Measurements from ENCODE around the gene MYBBP1A.
"Not testable (repeated sequence)": the region's sequence is repeated elsewhere in the genome, so short reads cannot be mapped to it uniquely, and the experiment has no call there.

Gene MYBBP1A

GRCh38 chr17:4554997-4555799, at the start of gene MYBBP1A:
Gene MYBBP1A, minus strand, starts transcription at chr17:4555384. Its CDS starts 60 bp downstream, at chr17:4555324.
- TF ChIP-seq POLR2A (IDR thresholded peaks at IDR 0.05; ENCODE audit: low read length) (peak; percentile 84), GATA1 (IDR thresholded peaks at IDR 0.05; ENCODE audit: low read depth, low read length) (no peak)
- DNase-seq: peak; percentile 95 to 97

- DNase-seq: not testable (repeated sequence)
Observed at GRCh38 chr17:4604736-4605135, 49.6 kb upstream of the MYBBP1A start.

GRCh38 chr17:4604111-4604644, 49.0 kb upstream of the MYBBP1A start:
- TF ChIP-seq GATA1 (IDR thresholded peaks at IDR 0.05; ENCODE audit: low read depth, low read length) (no peak), POLR2A (IDR thresholded peaks at IDR 0.05; ENCODE audit: low read length) (no peak)
- no peak for DNase-seq

GRCh38 chr17:4602041-4602440, 46.9 kb upstream of the MYBBP1A start:
- TF ChIP-seq GATA1 (IDR thresholded peaks at IDR 0.05; ENCODE audit: low read depth, low read length): no peak
- TF ChIP-seq POLR2A (IDR thresholded peaks at IDR 0.05; ENCODE audit: low read length): no peak
- DNase-seq: no peak

GRCh38 chr17:4601326-4601725, 46.1 kb upstream of the MYBBP1A start:
- TF ChIP-seq GATA1 (IDR thresholded peaks at IDR 0.05; ENCODE audit: low read depth, low read length): no peak
- TF ChIP-seq POLR2A (IDR thresholded peaks at IDR 0.05; ENCODE audit: low read length): no peak
- no peak for DNase-seq

- TF ChIP-seq POLR2A (IDR thresholded peaks at IDR 0.05; ENCODE audit: low read length) (no peak), GATA1 (IDR thresholded peaks at IDR 0.05; ENCODE audit: low read depth, low read length) (no peak)
- no peak for DNase-seq
Observed at GRCh38 chr17:4600563-4600962, 45.4 kb upstream of the MYBBP1A start.

GRCh38 chr17:4599505-4600281, 44.5 kb upstream of the MYBBP1A start:
- TF ChIP-seq POLR2A (IDR thresholded peaks at IDR 0.05; ENCODE audit: low read length): no peak
- TF ChIP-seq GATA1 (IDR thresholded peaks at IDR 0.05; ENCODE audit: low read depth, low read length): no peak
- no peak for DNase-seq

GRCh38 chr17:4598776-4599504, 43.8 kb upstream of the MYBBP1A start:
- no peak for DNase-seq
- TF ChIP-seq GATA1 (IDR thresholded peaks at IDR 0.05; ENCODE audit: low read depth, low read length) (no peak), POLR2A (IDR thresholded peaks at IDR 0.05; ENCODE audit: low read length) (no peak)

- DNase-seq: no peak
- TF ChIP-seq POLR2A (IDR thresholded peaks at IDR 0.05; ENCODE audit: low read length): no peak
- no peak for TF ChIP-seq GATA1 (IDR thresholded peaks at IDR 0.05; ENCODE audit: low read depth, low read length)
Observed at GRCh38 chr17:4597975-4598374, 42.8 kb upstream of the MYBBP1A start.

GRCh38 chr17:4596636-4597380, 41.6 kb upstream of the MYBBP1A start:
- no peak for DNase-seq
- TF ChIP-seq POLR2A (IDR thresholded peaks at IDR 0.05; ENCODE audit: low read length) (no peak), GATA1 (IDR thresholded peaks at IDR 0.05; ENCODE audit: low read depth, low read length) (no peak)

- not testable (repeated sequence) for DNase-seq
Observed at GRCh38 chr17:4595685-4596342, 40.6 kb upstream of the MYBBP1A start.

GRCh38 chr17:4594931-4595684, 39.9 kb upstream of the MYBBP1A start:
- DNase-seq: peak; percentile 62 to 64
- TF ChIP-seq POLR2A (IDR thresholded peaks at IDR 0.05; ENCODE audit: low read length) (no peak), GATA1 (IDR thresholded peaks at IDR 0.05; ENCODE audit: low read depth, low read length) (no peak)

Data from erythroblast (primary cell).